Ramos (cell line): Measurements from ENCODE around the gene TP53BP1.
"Not testable (repeated sequence)": the region's sequence is repeated elsewhere in the genome, so short reads cannot be mapped to it uniquely, and the experiment has no call there.

Experiments used
- in situ Hi-C: fragments of 300-500 bp; cut with MboI; formaldehyde crosslinking; loops from one replicate; pipeline ENCODE4 v1.14.3; 2022; ENCODE audit warnings: low sequenced_read_pairs; ENCODE audit not compliant: unreplicated experiment

Gene TP53BP1, protein sequence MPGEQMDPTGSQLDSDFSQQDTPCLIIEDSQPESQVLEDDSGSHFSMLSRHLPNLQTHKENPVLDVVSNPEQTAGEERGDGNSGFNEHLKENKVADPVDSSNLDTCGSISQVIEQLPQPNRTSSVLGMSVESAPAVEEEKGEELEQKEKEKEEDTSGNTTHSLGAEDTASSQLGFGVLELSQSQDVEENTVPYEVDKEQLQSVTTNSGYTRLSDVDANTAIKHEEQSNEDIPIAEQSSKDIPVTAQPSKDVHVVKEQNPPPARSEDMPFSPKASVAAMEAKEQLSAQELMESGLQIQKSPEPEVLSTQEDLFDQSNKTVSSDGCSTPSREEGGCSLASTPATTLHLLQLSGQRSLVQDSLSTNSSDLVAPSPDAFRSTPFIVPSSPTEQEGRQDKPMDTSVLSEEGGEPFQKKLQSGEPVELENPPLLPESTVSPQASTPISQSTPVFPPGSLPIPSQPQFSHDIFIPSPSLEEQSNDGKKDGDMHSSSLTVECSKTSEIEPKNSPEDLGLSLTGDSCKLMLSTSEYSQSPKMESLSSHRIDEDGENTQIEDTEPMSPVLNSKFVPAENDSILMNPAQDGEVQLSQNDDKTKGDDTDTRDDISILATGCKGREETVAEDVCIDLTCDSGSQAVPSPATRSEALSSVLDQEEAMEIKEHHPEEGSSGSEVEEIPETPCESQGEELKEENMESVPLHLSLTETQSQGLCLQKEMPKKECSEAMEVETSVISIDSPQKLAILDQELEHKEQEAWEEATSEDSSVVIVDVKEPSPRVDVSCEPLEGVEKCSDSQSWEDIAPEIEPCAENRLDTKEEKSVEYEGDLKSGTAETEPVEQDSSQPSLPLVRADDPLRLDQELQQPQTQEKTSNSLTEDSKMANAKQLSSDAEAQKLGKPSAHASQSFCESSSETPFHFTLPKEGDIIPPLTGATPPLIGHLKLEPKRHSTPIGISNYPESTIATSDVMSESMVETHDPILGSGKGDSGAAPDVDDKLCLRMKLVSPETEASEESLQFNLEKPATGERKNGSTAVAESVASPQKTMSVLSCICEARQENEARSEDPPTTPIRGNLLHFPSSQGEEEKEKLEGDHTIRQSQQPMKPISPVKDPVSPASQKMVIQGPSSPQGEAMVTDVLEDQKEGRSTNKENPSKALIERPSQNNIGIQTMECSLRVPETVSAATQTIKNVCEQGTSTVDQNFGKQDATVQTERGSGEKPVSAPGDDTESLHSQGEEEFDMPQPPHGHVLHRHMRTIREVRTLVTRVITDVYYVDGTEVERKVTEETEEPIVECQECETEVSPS (N-terminal part only)

DNA sequence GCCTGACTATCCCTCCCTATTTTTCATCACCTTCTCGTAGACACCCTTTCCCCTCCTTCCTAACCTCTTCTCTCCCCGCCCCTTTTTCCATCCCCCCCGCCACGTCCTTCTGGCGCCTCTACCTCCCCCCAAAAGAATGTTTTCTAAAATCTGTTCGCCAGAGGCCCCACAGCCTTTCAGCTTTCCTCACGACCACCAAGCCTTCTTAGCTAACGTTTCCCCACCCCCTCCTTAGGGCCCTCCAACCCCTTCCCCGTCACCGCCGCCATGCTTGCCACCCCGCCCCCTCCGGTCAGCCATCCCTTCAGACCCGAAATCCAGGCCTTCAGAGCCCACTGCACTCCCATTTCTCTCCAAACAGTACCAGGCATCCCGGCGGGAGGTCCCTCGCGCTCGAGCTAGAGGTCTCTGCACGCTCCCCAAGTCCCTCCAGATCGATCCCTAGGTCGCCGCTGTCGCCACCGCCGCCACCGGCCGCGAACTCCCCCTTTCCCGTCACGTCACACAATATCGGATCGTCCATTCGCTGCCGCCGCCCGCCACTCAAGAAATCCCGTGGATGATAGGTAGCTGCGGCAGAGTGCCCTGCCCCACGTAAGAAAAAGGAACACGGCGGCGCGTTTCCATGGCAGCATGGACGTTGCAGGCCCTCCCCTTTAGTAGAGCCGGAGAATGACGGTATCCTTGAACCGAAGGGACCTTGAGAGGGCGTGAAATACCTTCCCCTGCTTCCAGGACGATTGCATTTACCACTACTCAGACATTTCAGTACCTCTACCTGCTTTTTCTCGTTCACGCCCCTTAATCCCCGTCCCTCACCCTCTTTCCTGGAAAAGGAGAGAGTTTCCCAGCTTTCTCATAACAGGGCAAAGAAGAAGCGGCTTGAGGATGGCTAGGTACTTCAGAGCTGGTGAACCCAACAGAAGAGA, at the start of gene TP53BP1:
TSS of gene TP53BP1 (minus strand) at position 484 of the 929 bp plus-strand sequence. CDS start at position 371, 113 bp downstream.
- in situ Hi-C loops = no loop called here

DNA sequence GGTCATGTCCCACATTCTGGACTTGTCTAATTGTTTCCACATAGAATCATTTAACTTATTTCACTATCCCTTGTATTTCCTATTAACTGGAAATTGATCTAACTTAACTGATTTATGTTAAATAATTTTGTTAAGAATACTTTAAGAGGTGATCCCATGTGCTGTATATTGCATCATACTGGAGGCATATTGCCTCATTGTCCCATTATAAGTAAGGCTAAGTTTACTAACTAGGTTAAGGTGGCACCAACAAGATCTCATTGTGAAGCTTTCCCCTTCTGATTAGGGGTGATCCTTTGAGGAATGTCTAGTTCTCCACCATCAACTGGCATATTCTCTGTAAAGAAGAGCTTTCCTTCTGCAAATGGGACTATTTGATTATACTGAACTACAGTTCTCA, 48.8 kb upstream of the TP53BP1 start:
- in situ Hi-C loops = no loop called here

DNA sequence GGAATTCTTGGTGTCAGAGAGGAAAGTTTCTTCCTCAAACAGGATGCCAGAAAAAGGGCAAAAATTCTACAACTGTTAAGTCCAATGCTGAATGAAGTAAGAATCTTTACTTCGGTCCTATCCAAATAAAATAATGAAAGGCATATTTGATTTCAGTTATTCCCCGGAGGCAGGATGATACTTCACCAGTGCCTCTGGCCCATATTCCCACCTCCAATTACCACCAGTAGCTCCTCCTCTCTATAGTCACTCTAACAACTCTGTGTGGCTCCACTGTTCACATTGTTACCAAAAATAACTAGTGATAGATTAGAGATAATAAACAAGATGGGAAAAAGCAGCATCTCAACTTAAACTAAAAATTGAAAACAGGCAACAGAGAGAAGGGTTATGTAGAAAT, 45.1 kb upstream of the TP53BP1 start:
- in situ Hi-C loops = no loop called here

DNA sequence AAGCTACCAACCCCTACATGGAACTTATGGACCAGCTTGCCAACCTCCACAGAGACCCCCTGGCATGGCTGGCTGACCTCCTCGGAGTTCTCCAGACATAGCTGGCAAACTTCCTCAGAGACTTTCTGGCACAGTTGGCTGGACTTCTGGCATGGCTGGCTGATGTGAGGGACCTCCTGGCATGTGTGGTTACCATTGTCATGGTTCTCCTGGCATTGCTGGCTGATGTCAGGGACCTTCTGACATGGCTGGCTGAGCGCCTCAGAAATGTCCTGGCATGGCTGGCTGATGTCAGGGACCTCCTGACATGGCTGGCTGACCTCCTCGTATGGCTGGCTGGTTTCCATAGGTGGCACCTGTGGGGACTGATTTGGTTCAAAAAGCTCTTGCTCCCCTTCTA, 41.9 kb upstream of the TP53BP1 start:
- in situ Hi-C loops = no loop called here

DNA sequence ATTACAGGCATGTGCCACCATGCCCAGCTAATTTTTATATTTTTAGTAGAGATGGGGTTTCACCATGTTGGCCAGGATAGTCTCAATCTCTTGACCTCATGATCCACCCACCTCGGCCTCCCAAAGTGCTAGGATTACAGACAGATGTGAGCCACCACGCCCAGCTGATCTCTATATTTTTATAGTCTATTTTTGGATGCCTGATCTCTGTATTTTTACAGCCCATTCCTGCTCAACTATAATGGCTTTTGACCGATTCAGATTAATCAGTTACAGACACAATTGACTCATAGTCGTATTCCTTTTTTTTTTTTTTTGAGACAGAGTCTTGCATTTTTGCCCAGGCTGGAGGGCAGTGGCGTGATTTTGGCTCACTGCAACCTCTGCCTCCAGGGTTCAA, 39.9 kb upstream of the TP53BP1 start:
- in situ Hi-C loops = not testable (repeated sequence)

DNA sequence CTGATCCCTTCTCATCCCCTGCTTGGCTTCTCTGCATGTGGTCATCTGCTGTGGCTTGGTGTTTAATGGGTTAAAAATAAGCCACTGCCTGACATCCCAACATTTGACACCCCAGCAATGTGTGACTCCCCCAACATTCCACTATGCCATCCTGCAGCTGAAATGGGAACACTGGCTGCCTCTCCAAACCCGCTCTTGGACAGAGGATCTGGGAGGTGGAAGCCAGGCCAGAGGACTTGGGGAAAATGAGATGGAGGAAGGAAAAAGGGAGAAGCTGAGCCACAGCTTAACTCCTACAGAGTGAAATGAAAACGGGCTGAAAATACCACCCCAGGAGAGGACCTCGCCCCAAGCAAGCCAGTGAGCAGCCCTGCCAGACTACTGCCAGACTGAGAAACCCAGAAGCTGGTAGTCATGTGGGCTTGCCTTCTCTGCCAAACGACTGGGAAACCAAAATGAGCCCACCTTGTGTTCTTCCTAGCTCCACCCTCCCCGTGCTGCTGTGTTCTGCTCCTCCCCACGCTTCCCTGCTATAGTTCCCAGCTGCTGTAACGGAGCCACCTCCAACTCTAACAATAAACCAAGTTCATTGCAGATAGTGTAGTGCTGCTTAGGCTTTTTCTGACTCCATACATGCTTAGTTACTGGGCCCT, 38.2 kb upstream of the TP53BP1 start:
- in situ Hi-C loops = no loop called here

DNA sequence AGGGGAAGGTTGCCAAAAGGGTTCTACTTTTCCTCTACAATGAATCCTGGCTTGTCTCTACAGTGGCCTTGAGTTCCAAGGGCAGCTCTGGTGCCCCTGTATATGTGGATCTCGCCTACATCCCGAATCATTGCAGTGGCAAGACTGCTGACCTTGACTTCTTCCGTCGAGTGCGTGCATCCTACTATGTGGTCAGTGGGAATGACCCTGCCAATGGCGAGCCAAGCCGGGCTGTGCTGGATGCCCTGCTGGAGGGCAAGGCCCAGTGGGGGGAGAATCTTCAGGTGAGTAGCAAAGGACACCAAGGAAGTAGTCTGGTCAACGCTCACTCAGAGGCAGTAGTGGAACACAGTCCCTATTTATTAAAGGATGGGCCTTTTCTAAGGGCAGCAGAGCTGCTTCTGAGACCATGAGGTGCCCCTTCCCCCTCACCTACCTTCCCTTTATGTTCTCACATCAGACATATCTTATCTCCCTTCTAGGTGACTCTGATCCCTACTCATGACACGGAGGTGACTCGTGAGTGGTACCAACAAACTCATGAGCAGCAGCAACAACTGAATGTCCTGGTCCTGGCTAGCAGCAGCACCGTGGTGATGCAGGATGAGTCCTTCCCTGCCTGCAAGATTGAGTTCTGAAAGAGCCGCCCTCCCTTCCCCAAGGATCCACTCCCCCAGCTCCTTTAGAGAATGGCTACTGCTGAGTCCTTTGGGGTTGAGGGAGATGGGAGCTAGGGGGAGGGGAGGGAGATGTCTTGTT, 36.8 kb upstream of the TP53BP1 start:
- in situ Hi-C loops = no loop called here

DNA sequence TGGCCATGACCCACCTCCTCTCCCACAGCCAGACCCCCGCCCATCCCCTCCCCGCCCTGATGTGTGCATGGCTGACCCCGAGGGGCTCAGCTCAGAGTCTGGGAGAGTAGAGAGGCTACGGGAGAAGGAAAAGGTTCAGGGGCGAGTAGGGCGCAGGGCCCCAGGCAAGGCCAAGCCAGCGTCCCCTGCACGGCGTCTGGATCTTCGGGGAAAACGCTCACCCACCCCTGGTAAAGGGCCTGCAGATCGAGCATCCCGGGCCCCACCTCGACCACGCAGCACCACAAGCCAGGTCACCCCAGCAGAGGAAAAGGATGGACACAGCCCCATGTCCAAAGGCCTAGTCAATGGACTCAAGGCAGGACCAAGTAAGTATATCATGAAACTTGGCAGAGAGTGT, 36.2 kb upstream of the TP53BP1 start:
- in situ Hi-C loops = no loop called here

DNA sequence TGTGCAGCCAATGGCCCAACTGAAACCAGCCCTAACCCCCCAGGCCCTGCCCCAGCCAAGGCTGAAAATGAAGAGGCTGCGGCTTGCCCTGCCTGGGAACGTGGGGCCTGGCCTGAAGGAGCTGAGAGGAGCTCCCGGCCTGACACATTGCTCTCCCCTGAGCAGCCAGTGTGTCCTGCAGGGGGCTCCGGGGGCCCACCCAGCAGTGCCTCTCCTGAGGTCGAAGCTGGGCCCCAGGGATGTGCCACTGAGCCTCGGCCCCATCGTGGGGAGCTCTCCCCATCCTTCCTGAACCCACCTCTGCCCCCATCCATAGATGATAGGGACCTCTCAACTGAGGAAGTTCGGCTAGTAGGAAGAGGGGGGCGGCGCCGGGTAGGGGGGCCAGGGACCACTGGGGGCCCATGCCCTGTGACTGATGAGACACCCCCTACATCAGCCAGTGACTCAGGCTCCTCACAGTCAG, 35.6 kb upstream of the TP53BP1 start:
- in situ Hi-C loops = no loop called here

DNA sequence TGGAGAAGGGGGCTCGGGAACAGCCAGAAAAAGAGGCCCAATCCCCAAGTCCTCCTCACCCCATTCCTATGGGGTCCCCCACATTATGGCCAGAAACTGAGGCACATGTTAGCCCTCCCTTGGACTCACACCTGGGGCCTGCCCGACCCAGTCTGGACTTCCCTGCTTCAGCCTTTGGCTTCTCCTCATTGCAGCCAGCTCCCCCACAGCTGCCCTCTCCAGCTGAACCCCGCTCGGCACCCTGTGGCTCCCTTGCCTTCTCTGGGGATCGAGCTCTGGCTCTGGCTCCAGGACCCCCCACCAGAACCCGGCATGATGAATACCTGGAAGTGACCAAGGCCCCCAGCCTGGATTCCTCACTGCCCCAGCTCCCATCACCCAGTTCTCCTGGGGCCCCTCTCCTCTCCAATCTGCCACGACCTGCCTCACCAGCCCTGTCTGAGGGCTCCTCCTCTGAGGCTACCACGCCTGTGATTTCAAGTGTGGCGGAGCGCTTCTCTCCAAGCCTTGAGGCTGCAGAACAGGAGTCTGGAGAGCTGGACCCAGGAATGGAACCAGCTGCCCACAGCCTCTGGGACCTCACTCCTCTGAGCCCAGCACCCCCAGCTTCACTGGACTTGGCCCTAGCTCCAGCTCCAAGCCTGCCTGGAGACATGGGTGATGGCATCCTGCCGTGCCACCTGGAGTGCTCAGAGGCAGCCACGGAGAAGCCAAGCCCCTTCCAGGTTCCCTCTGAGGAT, 35.0 kb upstream of the TP53BP1 start:
- in situ Hi-C loops = no loop called here

DNA sequence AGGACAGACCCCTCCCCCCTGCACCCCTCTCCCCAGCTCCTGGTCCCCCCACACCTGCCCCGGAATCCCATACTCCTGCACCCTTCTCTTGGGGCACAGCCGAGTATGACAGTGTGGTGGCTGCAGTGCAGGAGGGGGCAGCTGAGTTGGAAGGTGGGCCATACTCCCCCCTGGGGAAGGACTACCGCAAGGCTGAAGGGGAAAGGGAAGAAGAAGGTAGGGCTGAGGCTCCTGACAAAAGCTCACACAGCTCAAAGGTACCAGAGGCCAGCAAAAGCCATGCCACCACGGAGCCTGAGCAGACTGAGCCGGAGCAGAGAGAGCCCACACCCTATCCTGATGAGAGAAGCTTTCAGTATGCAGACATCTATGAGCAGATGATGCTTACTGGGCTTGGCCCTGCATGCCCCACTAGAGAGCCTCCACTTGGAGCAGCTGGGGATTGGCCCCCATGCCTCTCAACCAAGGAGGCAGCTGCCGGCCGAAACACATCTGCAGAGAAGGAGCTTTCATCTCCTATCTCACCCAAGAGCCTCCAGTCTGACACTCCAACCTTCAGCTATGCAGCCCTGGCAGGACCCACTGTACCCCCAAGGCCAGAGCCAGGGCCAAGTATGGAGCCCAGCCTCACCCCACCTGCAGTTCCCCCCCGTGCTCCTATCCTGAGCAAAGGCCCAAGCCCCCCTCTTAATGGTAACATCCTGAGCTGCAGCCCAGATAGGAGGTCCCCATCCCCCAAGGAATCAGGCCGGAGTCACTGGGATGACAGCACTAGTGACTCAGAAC, 34.3 kb upstream of the TP53BP1 start:
- in situ Hi-C loops = no loop called here

DNA sequence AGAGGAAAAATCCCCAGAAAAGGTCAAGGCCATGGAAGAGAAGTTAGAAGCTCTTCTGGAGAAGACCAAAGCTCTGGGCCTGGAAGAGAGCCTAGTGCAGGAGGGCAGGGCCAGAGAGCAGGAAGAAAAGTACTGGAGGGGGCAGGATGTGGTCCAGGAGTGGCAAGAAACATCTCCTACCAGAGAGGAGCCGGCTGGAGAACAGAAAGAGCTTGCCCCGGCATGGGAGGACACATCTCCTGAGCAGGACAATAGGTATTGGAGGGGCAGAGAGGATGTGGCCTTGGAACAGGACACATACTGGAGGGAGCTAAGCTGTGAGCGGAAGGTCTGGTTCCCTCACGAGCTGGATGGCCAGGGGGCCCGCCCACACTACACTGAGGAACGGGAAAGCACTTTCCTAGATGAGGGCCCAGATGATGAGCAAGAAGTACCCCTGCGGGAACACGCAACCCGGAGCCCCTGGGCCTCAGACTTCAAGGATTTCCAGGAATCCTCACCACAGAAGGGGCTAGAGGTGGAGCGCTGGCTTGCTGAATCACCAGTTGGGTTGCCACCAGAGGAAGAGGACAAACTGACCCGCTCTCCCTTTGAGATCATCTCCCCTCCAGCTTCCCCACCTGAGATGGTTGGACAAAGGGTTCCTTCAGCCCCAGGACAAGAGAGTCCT, 33.4 kb upstream of the TP53BP1 start:
- in situ Hi-C loops = no loop called here

DNA sequence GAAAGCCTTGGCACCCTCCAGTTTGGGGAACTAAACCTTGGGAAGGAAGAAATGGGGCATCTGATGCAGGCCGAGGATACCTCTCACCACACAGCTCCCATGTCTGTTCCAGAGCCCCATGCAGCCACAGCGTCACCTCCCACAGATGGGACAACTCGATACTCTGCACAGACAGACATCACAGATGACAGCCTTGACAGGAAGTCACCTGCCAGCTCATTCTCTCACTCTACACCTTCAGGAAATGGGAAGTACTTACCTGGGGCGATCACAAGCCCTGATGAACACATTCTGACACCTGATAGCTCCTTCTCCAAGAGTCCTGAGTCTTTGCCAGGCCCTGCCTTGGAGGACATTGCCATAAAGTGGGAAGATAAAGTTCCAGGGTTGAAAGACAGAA, 32.2 kb upstream of the TP53BP1 start:
- in situ Hi-C loops = no loop called here

DNA sequence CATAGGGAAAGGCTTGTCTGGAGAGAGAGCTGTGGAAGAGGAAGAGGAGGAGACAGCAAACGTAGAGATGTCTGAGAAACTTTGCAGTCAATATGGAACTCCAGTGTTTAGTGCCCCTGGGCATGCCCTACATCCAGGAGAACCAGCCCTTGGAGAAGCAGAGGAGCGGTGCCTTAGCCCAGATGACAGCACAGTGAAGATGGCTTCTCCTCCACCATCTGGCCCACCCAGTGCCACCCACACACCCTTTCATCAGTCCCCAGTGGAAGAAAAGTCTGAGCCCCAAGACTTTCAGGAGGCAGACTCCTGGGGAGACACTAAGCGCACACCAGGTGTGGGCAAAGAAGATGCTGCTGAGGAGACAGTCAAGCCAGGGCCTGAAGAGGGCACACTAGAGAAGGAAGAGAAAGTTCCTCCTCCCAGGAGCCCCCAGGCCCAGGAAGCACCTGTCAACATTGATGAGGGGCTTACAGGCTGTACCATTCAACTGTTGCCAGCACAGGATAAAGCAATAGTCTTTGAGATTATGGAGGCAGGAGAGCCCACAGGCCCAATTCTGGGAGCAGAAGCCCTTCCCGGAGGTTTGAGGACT, 31.4 kb upstream of the TP53BP1 start:
- in situ Hi-C loops = no loop called here

DNA sequence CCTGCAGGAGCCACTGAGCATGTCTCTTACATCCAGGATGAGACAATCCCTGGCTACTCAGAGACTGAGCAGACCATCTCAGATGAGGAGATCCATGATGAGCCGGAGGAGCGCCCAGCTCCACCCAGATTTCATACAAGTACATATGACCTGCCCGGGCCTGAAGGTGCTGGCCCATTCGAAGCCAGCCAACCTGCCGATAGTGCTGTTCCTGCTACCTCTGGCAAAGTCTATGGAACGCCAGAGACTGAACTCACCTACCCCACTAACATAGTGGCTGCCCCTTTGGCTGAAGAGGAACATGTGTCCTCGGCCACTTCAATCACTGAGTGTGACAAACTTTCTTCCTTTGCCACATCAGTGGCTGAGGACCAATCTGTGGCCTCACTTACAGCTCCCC, 30.7 kb upstream of the TP53BP1 start:
- in situ Hi-C loops = no loop called here

DNA sequence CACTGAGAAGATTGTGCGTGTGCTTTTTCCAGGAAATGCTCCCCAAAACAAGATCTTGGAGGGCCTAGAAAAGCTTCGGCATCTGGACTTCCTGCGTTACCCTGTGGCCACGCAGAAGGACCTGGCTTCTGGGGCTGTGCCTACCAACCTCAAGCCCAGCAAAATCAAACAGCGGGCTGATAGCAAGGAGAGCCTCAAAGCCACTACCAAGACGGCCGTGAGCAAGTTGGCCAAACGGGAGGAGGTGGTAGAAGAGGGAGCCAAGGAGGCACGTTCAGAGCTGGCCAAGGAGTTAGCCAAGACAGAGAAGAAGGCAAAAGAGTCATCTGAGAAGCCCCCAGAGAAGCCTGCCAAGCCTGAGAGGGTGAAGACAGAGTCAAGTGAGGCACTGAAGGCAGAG, 29.3 kb upstream of the TP53BP1 start:
- in situ Hi-C loops = no loop called here
